HEK293T (cell line): ENCODE results near the gene GRID1.

Experiments used
- BHLHE40 ChIP-seq: fragments of 450-650 bp; IDR thresholded peaks from 2 replicates; pipeline ENCODE4 v1.6.1; 2016; ENCODE audit warnings: mild to moderate bottlenecking, moderate library complexity, borderline replicate concordance
- ELF4 ChIP-seq: fragments of 450-650 bp; IDR thresholded peaks from 2 replicates; pipeline ENCODE4 v1.6.1; 2017; ENCODE audit warnings: antibody characterized with exemption
- FOXA1 ChIP-seq: fragments of 450-650 bp; IDR thresholded peaks from 2 replicates; pipeline ENCODE4 v1.6.1; 2016; ENCODE audit warnings: mild to moderate bottlenecking
- FOXK2 ChIP-seq: fragments of 450-650 bp; IDR thresholded peaks from 2 replicates; pipeline ENCODE4 v1.6.1; 2016; ENCODE audit warnings: mild to moderate bottlenecking
- FOXM1 ChIP-seq: fragments of 450-650 bp; IDR thresholded peaks from 2 replicates; pipeline ENCODE4 v1.6.1; 2017; ENCODE audit warnings: mild to moderate bottlenecking, borderline replicate concordance
- HDGF ChIP-seq: fragments of 450-650 bp; IDR thresholded peaks from 2 replicates; pipeline ENCODE4 v1.6.1; 2017; ENCODE audit warnings: antibody characterized with exemption, borderline replicate concordance
- L3MBTL2 ChIP-seq: fragments of 450-650 bp; conservative IDR thresholded peaks from 2 replicates; pipeline ENCODE4 v1.6.1; 2016; ENCODE audit warnings: mild to moderate bottlenecking
- LEF1 ChIP-seq: fragments of 450-650 bp; IDR thresholded peaks from 2 replicates; pipeline ENCODE4 v1.6.1; 2017; ENCODE audit warnings: mild to moderate bottlenecking, borderline replicate concordance
- NFRKB ChIP-seq: fragments of 450-650 bp; IDR thresholded peaks from 2 replicates; pipeline ENCODE4 v1.6.1; 2016; ENCODE audit warnings: mild to moderate bottlenecking, moderate library complexity
- SP1 ChIP-seq: fragments of 450-650 bp; IDR thresholded peaks from 2 replicates; pipeline ENCODE4 v1.6.1; 2017
- SUZ12 ChIP-seq: fragments of 450-650 bp; IDR thresholded peaks from 2 replicates; pipeline ENCODE4 v1.6.1; 2016; ENCODE audit warnings: mild to moderate bottlenecking
- ZNF384 ChIP-seq: fragments of 450-650 bp; IDR thresholded peaks from 2 replicates; pipeline ENCODE4 v1.6.1; 2016
- TF ChIP-seq, protein P1 (sequence below): fragments of 450-650 bp; IDR thresholded peaks from 2 replicates; pipeline ENCODE4 v1.6.1; 2016

DNA sequence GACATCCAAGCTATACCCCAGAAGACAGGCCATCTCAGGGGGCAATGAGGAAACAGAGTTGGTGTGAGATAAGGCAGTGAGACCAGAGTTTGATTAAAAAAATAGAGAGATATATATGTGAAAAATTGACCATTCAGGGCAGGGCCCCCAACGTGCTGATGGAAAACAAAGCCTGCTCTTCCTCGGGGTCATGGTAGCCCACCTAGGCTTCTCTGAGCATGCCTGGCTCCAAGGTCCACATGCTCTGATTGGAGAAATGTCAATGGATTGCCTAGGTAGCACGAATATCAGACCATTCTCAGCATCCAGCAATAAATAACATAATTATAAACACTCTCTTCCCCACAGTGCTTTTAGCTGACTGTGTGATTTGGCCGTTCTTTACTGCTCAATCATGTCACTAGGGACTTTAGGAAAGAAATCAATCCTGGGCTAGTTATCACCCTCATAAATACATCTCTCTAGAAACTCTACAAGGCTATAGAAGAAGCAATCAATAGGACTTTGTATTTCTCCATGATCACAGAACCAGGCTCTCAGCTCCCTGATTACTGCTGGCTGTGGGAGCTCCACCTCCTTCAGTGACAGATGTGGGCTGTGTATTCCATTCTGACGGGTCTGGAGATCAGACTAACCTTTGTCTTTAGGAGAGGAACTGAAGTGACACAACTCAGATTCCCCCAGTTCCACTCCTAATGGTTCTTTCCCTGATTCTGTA, 766.4 kb downstream of the GRID1 start:
- no peak for TF ChIP-seq L3MBTL2
- no peak for TF ChIP-seq HDGF
- TF ChIP-seq FOXK2, result no peak
- no peak for TF ChIP-seq BHLHE40
- no peak for TF ChIP-seq FOXM1
- TF ChIP-seq ELF4, result no peak
- TF ChIP-seq NFRKB, result no peak
- TF ChIP-seq, protein P1, sequence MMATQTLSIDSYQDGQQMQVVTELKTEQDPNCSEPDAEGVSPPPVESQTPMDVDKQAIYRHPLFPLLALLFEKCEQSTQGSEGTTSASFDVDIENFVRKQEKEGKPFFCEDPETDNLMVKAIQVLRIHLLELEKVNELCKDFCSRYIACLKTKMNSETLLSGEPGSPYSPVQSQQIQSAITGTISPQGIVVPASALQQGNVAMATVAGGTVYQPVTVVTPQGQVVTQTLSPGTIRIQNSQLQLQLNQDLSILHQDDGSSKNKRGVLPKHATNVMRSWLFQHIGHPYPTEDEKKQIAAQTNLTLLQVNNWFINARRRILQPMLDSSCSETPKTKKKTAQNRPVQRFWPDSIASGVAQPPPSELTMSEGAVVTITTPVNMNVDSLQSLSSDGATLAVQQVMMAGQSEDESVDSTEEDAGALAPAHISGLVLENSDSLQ, result no peak
- no peak for TF ChIP-seq SP1
- TF ChIP-seq SUZ12, result no peak
- no peak for TF ChIP-seq FOXA1
- TF ChIP-seq ZNF384, result no peak
- TF ChIP-seq LEF1, result no peak
